GM12864 (cell line): Measurements from ENCODE around the gene ANO10.

Experiments used
- DNase-seq: peaks from one replicate; pipeline ENCODE4 v3.0.0-alpha.2; 2011; ENCODE audit warnings: low read depth
- H3K4me3 ChIP-seq: 2 replicates; pipeline ENCODE4 v1.5.1; 2011; ENCODE audit warnings: mild to moderate bottlenecking, low read depth, low read length, control low read depth
- TF ChIP-seq, protein P1 (sequence below): IDR thresholded peaks from 2 replicates; pipeline ENCODE4 v1.5.1; 2011; ENCODE audit warnings: low read depth, mild to moderate bottlenecking, moderate library complexity, low read length, control low read depth, inconsistent platforms; ENCODE audit errors: missing control alignments

ANO10 gene

DNA sequence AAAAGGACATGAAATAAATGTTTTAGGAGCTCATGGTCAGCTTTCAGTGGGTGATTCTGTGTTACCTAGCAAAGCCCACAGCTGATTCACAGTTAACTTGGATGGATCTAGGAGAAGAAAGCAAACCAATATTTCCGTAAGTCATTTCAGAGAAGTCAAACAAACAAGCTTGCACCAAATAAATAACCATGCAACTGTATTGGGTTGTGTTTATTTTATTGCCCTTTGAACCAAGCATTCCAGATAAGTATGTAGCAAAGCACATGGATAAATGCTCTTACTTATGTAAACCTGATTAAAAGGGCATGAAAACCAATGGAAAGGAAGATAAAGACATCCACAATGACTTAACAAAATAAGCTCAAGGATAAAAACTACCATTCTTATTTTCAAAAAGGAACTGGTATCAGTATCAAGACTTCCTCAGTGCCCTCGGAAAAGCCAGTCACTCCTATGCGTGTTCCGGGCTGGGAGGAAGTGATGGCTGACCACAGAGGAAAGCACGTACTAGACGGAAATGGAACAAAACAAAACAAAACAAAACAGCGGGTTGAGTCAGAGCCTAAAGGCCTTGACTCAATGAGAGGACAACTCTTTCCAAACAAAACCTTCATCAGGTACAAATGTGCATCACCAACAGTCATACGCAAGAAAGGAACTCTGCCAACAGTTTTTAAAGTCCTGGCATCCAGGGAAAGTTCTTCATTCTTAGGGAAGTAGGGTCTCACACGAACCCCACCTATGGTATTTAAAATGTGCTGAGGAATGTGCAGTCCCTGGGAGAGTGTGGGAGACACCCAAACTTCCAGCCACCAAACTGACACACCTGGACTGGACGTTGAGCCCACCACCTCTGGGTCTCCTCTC lies 232.2 kb downstream of the ANO10 start:
- H3K4me3 ChIP-seq, result no peak overlapping the region
- TF ChIP-seq, protein P1, sequence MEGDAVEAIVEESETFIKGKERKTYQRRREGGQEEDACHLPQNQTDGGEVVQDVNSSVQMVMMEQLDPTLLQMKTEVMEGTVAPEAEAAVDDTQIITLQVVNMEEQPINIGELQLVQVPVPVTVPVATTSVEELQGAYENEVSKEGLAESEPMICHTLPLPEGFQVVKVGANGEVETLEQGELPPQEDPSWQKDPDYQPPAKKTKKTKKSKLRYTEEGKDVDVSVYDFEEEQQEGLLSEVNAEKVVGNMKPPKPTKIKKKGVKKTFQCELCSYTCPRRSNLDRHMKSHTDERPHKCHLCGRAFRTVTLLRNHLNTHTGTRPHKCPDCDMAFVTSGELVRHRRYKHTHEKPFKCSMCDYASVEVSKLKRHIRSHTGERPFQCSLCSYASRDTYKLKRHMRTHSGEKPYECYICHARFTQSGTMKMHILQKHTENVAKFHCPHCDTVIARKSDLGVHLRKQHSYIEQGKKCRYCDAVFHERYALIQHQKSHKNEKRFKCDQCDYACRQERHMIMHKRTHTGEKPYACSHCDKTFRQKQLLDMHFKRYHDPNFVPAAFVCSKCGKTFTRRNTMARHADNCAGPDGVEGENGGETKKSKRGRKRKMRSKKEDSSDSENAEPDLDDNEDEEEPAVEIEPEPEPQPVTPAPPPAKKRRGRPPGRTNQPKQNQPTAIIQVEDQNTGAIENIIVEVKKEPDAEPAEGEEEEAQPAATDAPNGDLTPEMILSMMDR, result no peak
- no peak for DNase-seq

DNA sequence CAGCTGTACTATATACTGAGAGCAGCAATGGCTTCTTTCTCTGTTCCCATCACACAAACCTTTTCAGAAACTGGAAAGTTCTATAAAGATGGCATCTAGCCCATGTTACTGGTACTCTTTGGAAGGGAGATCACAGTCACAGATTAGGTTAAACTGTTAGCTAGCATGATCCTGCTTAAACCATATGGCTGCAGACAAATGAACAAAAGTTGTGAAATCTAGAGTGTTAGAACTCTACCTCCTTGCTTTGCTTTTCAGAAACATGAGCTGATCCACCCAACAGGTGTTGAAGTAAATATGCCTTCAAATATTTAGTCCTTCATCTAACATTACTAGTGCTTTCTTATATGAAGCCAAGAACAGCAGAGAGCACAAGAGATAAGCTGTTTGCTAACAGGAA lies 232.9 kb downstream of the ANO10 start:
- H3K4me3 ChIP-seq, result no peak overlapping the region
- TF ChIP-seq, protein P1, result no peak
- no peak for DNase-seq

DNA sequence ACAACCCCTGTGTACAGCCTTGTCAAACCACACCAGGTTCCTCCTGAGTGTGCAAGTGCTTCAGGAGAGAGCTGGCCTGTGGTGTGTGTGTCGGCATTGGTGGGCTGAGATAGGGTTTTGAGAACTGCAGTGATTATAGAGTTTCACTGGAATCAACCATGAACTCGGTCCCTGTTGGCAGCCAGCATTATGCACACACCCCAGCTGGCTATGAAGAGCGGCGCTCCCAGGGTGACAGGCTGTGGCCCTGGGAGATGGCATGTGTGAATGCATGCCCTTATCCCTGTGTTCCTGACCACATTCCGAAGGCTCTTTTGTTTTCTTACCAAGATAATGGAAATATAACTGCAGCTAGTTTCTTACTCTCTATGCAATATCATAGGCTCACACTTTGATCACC lies 233.6 kb downstream of the ANO10 start:
- H3K4me3 ChIP-seq, result no peak overlapping the region
- TF ChIP-seq, protein P1, result no peak
- no peak for DNase-seq

DNA sequence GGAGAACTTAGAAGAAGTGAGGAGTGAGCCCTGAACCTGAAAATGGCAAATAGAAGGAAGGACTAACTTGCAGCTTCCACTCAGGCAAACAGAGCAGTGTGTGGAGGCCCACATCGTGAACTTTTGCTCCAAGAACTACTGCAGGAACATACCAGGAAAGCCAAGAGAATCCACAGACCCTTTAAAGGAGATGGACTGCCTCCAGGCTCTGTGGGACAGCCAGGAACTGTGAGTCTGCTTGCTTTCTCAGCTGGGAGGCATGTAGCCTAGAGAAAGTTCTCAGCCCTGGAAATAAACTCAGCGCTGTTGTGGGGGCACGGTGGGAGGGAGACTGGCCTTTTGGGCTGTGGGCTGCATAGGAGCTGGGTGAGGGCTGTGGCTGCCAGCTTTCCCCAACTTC lies 242.5 kb downstream of the ANO10 start:
- no peak for DNase-seq
- TF ChIP-seq, protein P1, result no peak
- H3K4me3 ChIP-seq, result no peak overlapping the region

DNA sequence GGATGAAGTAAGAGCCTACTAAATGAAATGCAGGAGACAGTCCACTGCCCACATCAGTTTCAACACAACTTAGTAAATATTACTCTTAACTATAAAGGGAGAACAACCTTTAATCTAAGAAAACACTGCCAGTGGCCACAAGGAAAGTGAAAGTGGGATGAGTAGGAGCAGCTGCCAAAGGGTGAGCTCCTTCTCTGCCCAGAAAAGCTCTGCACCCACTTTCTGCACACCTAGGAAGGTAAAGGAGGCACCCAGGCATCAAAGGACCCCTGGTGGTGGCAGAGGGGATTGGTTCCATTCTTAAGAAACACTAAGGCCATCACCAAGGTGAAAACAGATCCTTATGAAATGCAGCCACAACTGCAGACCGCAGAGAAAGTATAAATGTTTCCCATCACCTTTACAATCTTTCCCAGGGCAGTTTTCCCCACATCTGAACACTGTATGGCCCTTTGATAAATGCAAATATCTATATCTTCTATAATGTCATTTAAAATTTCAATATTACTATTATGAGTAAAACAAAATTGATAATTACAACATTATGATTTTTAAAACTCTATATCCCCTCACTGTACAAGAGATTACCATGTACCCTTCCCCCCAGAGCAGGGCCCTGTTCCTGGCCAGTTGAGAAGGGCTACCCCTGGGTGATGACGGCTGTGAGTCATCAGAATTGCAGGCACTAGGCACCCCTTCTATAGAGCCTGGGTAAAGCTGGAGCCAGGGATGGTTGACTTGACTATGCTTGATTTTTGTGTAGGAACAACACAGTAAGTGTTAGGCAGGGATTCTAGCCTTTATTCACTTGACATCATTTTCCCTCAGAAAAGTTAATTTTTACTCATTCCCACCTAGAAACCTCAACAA lies 243.5 kb downstream of the ANO10 start:
- TF ChIP-seq, protein P1, result peak; percentile 88
- H3K4me3 ChIP-seq, result no peak overlapping the region
- no peak for DNase-seq

GRCh38 chr3:43373560-43373928 lies 248.3 kb downstream of the ANO10 start:
- DNase-seq, result no peak
- TF ChIP-seq, protein P1, result no peak
- H3K4me3 ChIP-seq, result no peak overlapping the region
